Measurements from ENCODE around the gene PTK7.

PTK7 gene

GRCh38 chr6:43180058-43180457, 103.9 kb downstream of the PTK7 start:
- no peak for DNase-seq (ENCODE audit: low read depth)

- DNase-seq (ENCODE audit: low read depth) = no peak
Observed at GRCh38 chr6:43180985-43181384, 104.9 kb downstream of the PTK7 start.

DNA sequence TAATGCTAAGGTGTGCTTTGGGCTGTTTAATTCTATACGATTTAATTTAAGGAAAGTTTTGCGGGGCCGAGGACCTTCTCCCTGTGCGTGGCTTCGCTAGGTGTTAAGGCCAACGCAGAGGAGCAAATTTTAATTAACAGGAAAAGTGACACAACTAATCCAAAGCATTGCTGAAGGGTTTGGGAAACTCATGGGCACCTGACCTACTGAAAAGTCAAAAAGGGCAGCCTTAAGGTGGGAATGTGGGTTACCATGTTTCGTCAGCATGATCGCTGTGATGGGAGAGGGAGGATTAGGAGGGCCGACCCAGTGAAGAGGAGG, 105.5 kb downstream of the PTK7 start:
- no peak for DNase-seq (ENCODE audit: low read depth)

- DNase-seq (ENCODE audit: low read depth) = peak; percentile 60
Observed at GRCh38 chr6:43181942-43182860, 106.1 kb downstream of the PTK7 start, which contains the start of gene CUL9. TSS of gene CUL9 (plus strand) at chr6:43182196. CDS start at chr6:43184311, 2,115 bp downstream.

DNA sequence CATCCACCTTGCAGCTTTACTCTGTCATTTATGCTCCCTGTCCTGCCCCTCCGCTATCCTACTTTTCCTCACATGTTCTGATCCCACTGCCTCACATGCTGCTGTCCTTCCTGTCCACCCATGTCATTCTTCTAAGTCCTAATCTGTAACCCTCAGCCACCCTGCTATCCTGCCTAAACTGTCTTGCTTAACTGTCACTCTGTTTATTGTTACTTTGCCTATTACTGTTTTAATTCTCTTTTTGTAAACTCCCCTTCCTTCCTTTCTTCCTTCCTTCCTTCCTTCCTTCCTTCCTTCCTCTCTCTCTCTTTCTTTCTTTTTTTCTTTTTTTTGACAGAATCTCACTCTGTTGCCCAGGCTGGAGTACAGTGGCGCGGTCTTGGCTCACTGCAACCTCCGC, 107.3 kb downstream of the PTK7 start:
- DNase-seq (ENCODE audit: low read depth) = no peak

DNA sequence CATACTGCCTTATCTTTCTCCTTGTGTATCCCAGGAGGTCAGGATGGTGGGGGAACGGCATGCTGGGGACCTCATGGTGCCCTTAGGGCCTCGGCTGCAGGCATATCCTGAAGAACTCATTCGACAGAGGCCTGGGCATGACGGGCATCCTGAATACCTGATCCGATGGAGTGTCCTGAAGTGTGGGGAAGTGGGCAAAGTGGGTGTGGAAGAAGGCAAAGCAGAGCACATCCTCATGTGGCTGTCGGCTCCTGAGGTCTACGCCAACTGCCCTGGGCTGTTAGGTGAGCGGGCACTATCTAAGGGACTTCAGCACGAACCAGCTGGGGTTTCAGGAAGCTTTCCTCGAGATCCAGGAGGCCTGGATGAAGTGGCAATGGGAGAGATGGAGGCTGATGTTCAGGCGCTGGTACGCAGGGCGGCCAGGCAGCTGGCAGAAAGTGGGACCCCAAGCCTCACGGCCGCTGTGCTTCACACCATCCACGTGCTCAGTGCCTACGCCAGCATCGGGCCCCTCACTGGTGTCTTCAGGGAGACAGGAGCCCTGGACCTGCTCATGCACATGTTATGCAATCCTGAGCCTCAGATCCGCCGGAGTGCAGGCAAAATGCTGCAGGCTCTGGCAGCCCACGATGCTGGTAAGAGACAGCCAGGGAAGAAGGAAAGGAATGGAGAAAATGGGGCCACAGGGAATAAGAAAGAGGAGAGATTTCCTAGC, 108.3 kb downstream of the PTK7 start:
- no peak for DNase-seq (ENCODE audit: low read depth)

- DNase-seq (ENCODE audit: low read depth) = no peak
Observed at GRCh38 chr6:43185391-43185985, 109.4 kb downstream of the PTK7 start.

GRCh38 chr6:43186019-43186418, 109.9 kb downstream of the PTK7 start:
- DNase-seq (ENCODE audit: low read depth) = no peak

GRCh38 chr6:43186706-43187105, 110.6 kb downstream of the PTK7 start:
- no peak for DNase-seq (ENCODE audit: low read depth)

GRCh38 chr6:43187821-43188220, 111.7 kb downstream of the PTK7 start:
- DNase-seq (ENCODE audit: low read depth) = no peak

- no peak for DNase-seq (ENCODE audit: low read depth)
Observed at GRCh38 chr6:43188426-43188825, 112.3 kb downstream of the PTK7 start.

GRCh38 chr6:43189776-43190304, 113.7 kb downstream of the PTK7 start:
- DNase-seq (ENCODE audit: low read depth) = no peak

- DNase-seq (ENCODE audit: low read depth) = no peak
Observed at GRCh38 chr6:43192911-43193310, 116.8 kb downstream of the PTK7 start.

GRCh38 chr6:43193929-43194328, 117.8 kb downstream of the PTK7 start:
- no peak for DNase-seq (ENCODE audit: low read depth)

- DNase-seq (ENCODE audit: low read depth) = no peak
Observed at GRCh38 chr6:43196337-43196736, 120.2 kb downstream of the PTK7 start.

GRCh38 chr6:43199912-43200311, 123.8 kb downstream of the PTK7 start:
- DNase-seq (ENCODE audit: low read depth) = no peak

DNA sequence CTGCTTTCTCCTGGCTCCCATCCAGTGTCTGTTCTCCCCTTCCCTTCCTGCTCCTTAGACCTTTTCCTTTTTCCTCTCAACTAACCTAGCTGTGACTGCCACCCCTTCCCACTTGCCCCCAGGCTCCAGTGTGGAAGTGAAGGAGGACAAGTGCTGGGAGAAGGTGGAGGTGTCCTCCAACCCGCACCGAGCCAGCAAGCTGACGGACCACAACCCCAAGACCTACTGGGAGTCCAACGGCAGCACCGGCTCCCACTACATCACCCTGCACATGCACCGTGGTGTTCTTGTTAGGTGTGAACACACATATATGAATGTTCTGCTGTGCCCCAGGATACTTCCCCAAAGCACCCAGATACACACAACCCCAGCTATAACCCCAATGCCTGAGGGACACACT, 124.4 kb downstream of the PTK7 start:
- no peak for DNase-seq (ENCODE audit: low read depth)

- DNase-seq (ENCODE audit: low read depth) = no peak
Observed at GRCh38 chr6:43202451-43202850, 126.3 kb downstream of the PTK7 start.

- DNase-seq (ENCODE audit: low read depth) = no peak
Observed at GRCh38 chr6:43203029-43203717, 127.1 kb downstream of the PTK7 start.

DNA sequence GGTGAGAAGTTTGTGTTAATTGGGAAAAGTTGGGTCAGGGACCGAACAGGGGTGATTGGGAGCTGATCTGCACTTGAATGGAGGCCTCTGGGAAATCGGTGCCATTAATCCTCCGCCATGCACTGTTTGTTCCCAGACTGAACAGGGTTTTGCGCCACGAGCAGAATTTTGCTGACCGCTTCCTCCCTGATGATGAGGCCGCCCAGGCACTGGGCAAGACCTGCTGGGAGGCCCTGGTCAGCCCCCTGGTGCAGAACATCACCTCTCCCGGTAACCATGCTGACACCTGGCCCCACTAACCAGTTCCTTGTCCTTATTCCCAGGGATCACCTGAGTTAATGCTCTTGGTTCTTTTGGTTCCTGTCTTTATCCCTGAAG, 127.6 kb downstream of the PTK7 start:
- no peak for DNase-seq (ENCODE audit: low read depth)

- DNase-seq (ENCODE audit: low read depth) = no peak
Observed at GRCh38 chr6:43204271-43205105, 128.4 kb downstream of the PTK7 start.
